ENCODE results near the gene THRB. TPM values are rescaled to one million over a fixed set of nuclear protein-coding genes. Genes with fewer than 3 reads are reported as not detected.

Gene THRB
- total and polyA plus RNA-seq, 9 of the 15 experiments (the other 6 are each of a cell fraction or from before 2014, with no cell fraction given): 1.7 to 14.9 (median 6.9) TPM

- TF ChIP-seq FUS (optimal IDR thresholded peaks at IDR 0.05; ENCODE audit: low read depth, low read length) (no peak), BACH1 (tag; IDR thresholded peaks at IDR 0.05) (peak; percentile 48; the same call in 1 of the 2 replicates), SMARCC2 (IDR thresholded peaks at IDR 0.05; ENCODE audit: low read depth) (peak; percentile 88; the same call in 1 of the 2 replicates), GABPB1 (CRISPR knock-in tag; IDR thresholded peaks at IDR 0.05) (no peak), ATF7 (IDR thresholded peaks at IDR 0.05) (peak; percentile 62; the same call in 1 of the 2 replicates), NFIX (CRISPR knock-in tag; IDR thresholded peaks at IDR 0.05; ENCODE audit: low read depth) (no peak), ZFP1 (CRISPR knock-in tag; IDR thresholded peaks at IDR 0.05) (no peak), PTBP1 (IDR thresholded peaks at IDR 0.05; ENCODE audit: low read depth, low read length) (no peak), ZNF584 (CRISPR knock-in tag; IDR thresholded peaks at IDR 0.05; ENCODE audit: low read depth) (no peak), KLF16 (IDR thresholded peaks at IDR 0.05) (peak; percentile 46; the same call in 1 of the 2 replicates), TAF9B (IDR thresholded peaks at IDR 0.05; ENCODE audit: partially characterized antibody) (peak; percentile 50), ZNF740 (CRISPR knock-in tag; IDR thresholded peaks at IDR 0.05) (no peak), ZNF740 (tag; IDR thresholded peaks at IDR 0.05) (no peak), PTTG1 (tag; IDR thresholded peaks at IDR 0.05; ENCODE audit: low read depth) (no peak), SNIP1 (IDR thresholded peaks at IDR 0.05; ENCODE audit: low read depth) (no peak), EHMT2 (IDR thresholded peaks at IDR 0.05) (peak; percentile 74), JUND (IDR thresholded peaks at IDR 0.05; ENCODE audit: borderline replicate concordance, low read depth, low read length) (peak; percentile 90; the same call in 1 of the 2 replicates), JUND (tag; IDR thresholded peaks at IDR 0.05; ENCODE audit: borderline replicate concordance, low read depth, low read length) (peak; percentile 83; the same call in 2 of the 3 replicates), SNRNP70 (optimal IDR thresholded peaks at IDR 0.05; ENCODE audit: low read depth, low read length) (no peak)
- TF ChIP-seq, protein P1, sequence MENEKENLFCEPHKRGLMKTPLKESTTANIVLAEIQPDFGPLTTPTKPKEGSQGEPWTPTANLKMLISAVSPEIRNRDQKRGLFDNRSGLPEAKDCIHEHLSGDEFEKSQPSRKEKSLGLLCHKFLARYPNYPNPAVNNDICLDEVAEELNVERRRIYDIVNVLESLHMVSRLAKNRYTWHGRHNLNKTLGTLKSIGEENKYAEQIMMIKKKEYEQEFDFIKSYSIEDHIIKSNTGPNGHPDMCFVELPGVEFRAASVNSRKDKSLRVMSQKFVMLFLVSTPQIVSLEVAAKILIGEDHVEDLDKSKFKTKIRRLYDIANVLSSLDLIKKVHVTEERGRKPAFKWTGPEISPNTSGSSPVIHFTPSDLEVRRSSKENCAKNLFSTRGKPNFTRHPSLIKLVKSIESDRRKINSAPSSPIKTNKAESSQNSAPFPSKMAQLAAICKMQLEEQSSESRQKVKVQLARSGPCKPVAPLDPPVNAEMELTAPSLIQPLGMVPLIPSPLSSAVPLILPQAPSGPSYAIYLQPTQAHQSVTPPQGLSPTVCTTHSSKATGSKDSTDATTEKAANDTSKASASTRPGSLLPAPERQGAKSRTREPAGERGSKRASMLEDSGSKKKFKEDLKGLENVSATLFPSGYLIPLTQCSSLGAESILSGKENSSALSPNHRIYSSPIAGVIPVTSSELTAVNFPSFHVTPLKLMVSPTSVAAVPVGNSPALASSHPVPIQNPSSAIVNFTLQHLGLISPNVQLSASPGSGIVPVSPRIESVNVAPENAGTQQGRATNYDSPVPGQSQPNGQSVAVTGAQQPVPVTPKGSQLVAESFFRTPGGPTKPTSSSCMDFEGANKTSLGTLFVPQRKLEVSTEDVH (IDR thresholded peaks at IDR 0.05; ENCODE audit: low read depth, partially characterized antibody): peak; percentile 38
- TF ChIP-seq, protein P2, sequence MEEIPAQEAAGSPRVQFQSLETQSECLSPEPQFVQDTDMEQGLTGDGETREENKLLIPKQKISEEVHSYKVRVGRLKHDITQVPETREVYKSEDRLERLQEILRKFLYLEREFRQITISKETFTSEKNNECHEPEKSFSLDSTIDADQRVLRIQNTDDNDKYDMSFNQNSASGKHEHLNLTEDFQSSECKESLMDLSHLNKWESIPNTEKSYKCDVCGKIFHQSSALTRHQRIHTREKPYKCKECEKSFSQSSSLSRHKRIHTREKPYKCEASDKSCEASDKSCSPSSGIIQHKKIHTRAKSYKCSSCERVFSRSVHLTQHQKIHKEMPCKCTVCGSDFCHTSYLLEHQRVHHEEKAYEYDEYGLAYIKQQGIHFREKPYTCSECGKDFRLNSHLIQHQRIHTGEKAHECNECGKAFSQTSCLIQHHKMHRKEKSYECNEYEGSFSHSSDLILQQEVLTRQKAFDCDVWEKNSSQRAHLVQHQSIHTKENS (CRISPR knock-in tag; IDR thresholded peaks at IDR 0.05): no peak
- TF ChIP-seq, protein P3, sequence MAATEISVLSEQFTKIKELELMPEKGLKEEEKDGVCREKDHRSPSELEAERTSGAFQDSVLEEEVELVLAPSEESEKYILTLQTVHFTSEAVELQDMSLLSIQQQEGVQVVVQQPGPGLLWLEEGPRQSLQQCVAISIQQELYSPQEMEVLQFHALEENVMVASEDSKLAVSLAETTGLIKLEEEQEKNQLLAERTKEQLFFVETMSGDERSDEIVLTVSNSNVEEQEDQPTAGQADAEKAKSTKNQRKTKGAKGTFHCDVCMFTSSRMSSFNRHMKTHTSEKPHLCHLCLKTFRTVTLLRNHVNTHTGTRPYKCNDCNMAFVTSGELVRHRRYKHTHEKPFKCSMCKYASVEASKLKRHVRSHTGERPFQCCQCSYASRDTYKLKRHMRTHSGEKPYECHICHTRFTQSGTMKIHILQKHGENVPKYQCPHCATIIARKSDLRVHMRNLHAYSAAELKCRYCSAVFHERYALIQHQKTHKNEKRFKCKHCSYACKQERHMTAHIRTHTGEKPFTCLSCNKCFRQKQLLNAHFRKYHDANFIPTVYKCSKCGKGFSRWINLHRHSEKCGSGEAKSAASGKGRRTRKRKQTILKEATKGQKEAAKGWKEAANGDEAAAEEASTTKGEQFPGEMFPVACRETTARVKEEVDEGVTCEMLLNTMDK (IDR thresholded peaks at IDR 0.05; ENCODE audit: borderline replicate concordance, insufficient read depth, low read depth, low read length, poor library complexity, severe bottlenecking): no peak
These were observed 308.8 kb downstream of the THRB start (continued) for GRCh38 chr3:24185738-24186384.

Data from K562 (cell line).